ENCODE measurements around the gene ROCK2.

Gene ROCK2

GRCh38 chr2:11310212-11310611, 34.2 kb downstream of the ROCK2 start:
- no peak for DNase-seq (ENCODE audit: low read depth, low spot score)

GRCh38 chr2:11309706-11310105, 34.7 kb downstream of the ROCK2 start:
- DNase-seq (ENCODE audit: low read depth, low spot score), result no peak

GRCh38 chr2:11307764-11308415, 36.5 kb downstream of the ROCK2 start:
- no peak for DNase-seq (ENCODE audit: low read depth, low spot score)

DNA sequence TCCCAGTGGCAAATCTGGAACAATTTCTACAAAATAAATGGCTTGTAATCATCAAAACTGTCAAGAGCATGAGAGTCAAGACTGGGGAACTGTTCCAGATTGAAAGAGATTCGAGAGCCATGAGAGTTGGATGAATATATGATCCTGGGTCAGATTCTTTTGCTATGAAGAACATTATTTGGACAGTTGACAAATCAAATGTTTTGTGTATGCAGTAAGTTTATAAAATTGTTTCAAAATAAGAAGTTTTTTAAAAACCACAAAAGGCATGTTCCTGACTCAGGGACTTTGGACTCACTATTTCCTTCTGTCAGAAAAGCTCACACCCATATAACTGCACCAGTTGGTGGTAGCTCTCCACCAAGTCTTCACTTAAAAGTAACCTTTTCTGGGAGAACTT, 38.5 kb downstream of the ROCK2 start:
- DNase-seq (ENCODE audit: low read depth, low spot score), result no peak

GRCh38 chr2:11305338-11305737, 39.1 kb downstream of the ROCK2 start:
- DNase-seq (ENCODE audit: low read depth, low spot score), result no peak

GRCh38 chr2:11304476-11304875, 40.0 kb downstream of the ROCK2 start:
- no peak for DNase-seq (ENCODE audit: low read depth, low spot score)

DNA sequence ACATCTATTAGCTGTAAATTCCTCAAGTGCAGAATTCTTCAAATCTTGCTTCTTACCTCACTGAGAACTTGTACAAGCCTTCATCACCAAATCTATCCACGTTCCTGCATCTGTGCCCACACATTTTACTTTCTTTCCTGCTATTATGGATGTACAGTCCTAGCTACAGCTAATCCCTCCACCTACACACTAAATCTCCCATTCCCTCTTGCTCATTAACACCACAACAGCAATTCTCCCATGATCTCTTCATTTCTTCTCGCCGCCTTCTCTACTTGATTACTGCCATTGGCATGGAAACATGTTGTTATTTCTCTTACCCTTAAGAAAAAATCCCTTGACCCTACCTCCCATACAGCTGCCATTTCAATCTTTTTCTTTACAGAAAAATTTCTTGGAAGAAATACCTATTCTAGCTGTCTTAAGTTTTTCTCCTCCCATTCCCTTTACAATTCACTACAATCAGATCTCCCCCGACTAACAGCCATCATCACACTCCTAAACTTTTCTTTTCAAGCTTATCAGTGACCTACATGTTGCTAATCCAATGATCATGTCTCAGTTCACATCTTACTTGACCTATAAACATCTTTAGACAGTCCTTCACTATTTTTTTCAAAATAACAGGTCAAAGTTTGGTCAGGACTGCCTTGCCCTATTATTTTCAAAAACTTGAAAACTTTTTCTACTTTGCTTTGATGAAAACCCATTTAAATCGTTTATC, 41.0 kb downstream of the ROCK2 start:
- DNase-seq (ENCODE audit: low read depth, low spot score), result no peak

- DNase-seq (ENCODE audit: low read depth, low spot score), result no peak
Measured at GRCh38 chr2:11299439-11299838, 45.0 kb downstream of the ROCK2 start.

DNA sequence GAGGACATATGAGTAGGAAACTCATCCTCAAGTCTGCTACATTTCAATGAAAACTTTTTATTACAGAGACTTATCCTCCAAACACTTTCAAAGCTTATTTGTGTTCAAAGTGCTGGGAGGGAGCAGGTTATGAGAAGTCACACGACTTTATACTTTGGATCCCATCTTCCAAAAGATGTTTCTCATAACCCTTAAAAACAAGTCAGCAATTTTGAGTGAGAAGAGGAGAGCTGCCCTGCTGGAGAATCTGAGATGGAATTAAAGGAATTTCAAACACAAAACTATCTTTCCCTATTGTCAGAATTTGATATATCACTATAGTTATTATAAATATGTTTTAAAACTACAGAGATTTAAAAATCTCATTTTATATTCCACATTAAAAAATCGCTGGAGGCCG, 45.8 kb downstream of the ROCK2 start:
- no peak for DNase-seq (ENCODE audit: low read depth, low spot score)

- DNase-seq (ENCODE audit: low read depth, low spot score), result no peak
Measured at GRCh38 chr2:11296401-11296800, 48.0 kb downstream of the ROCK2 start.

DNA sequence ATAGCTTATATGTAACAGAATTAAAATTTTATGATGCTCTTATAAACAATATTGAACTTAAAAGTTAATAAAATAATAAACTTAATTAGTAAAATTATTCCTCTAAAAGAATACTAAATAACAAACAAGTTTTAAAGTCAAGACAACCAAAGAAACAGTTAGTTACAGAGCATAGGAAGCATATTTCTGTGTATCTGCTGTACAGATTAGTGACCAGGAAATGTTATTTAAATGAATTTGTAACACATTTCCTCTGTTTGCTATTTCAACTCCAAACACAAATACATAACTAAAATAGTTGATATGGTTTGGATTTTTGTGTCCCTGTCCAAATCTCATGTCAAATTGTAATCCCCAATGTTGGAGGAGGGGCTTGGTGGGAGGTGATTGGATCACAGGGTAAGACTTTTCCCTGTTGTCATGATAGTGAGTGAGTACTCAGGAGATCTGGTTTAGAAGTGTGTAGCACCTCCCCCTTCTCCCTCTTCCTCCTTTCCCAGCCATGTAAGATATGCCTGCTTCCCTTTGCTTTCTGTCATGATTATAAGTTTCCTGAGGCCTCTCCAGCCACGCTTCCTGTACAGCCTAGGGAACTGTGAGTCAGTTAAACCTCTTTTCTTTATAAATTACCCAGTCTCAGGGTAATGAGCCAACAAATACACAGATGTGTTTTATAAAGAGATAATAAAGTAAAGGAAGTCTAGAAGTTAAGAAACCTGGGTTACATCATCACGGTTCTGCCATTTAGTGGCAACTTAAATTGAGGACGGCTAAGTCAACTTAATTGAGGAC, 51.8 kb downstream of the ROCK2 start:
- no peak for DNase-seq (ENCODE audit: low read depth, low spot score)

DNA sequence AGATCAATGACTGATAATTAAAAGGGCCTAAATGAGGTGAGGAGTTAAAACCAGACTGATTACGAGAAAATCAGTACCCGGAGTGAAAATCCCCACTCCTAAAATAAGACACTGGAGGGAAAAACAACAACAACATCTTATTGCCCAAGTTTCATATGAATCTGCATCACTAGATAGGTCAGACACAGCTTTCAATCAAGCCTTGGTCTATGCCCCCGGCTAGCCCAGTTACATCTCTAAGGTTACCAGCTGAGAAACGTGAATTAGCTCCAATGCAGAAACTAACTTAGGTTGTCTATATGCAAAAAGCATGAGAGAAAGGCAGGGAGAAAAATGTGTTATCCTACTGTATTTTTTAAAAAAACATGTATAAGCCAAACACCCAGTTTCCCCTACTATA, 53.7 kb downstream of the ROCK2 start:
- DNase-seq (ENCODE audit: low read depth, low spot score), result no peak

DNA sequence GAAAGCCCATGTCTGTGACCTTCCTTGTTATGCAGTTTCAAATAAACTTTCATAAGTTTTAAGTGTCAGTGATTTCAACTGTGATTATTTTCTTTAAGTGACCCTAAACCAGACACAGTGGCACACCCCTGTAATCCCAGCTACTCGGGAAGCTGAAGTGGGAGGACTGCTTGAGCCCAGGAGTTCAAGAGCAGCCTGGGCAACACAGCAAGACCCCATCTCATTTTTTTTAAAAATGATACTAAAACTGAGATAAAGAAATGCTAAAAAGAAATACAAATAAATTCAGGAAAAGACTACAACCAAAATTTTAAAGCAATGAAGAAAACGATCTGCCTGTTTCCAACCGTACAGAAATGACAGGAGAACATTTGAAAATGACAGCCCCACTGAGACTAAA, 54.2 kb downstream of the ROCK2 start:
- DNase-seq (ENCODE audit: low read depth, low spot score), result no peak

DNA sequence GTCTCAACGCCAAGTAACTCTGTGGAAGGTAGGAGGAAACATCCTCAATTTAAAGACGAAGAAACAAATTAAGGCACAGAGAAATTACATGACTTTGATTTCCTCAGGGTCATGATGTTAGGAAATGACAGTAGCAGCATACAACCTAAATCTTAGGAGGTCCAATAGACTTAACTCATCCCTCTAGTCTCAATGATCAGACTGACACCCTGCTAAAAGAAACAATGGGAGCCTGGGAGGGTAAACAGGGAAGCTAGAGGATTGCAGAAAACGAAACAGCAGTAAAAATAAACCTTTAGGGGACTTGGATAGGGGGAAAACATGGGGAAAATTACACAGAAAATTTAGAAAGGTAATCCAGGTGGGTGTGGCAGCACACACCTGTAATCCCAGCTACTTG, 56.0 kb downstream of the ROCK2 start:
- no peak for DNase-seq (ENCODE audit: low read depth, low spot score)

- DNase-seq (ENCODE audit: low read depth, low spot score), result no peak
Measured at GRCh38 chr2:11286749-11287148, 57.7 kb downstream of the ROCK2 start.

- no peak for DNase-seq (ENCODE audit: low read depth, low spot score)
Measured at GRCh38 chr2:11286323-11286722, 58.1 kb downstream of the ROCK2 start.

DNA sequence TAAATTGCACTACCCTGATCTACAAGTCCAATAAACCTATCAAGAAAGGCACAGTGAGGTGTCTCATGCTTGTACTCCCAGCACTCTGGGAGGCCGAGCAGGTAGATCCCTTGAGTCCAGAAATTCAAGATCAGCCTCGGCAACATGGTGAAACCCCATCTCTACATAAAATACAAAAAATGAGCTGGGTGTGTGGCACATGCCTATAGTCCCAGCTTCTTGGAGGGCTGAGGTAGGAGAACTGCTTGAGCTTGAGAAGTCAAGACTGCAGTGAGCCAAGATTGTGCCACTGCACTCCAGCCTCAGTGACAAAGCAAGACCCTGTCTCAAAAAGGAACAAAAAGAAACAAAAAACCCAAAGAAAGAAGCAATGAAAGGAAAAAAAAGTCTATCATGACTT, 58.9 kb downstream of the ROCK2 start:
- DNase-seq (ENCODE audit: low read depth, low spot score), result no peak

DNA sequence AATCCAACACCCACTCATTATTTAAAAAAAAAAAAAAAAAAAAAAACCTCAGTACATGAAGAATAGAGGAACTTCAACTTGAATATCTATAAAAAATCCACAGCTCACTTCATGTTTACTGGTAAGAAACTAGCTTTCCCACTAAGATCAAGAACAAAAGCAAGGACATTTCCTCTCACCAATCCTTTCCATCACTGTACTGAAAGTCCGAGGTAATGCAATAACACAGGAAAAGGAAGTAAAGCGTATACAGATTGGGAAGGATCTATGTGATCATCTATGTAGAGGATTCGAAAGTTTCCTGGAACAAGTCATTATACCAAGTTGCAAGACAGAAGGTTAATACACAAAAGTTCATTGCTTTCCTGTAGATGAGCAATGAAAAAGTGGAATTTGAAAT, 63.2 kb downstream of the ROCK2 start:
- DNase-seq (ENCODE audit: low read depth, low spot score), result no peak

DNA sequence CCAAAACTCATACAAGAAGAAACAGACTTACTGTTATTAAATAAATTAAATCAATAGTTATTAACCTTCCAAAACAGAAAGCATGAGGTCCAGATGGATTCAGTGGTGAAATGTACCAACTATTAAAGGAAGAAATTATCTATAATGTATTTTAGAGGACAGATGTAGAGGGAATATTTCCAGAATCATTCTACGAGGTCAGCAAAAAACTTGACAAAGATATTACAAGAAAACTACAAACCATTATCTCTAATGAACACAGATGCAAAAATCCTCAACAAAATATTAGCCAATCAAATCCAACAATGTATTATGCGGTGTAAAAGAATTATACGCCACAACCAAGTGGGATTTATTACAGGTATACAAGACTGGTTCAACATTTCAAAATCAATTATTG, 63.7 kb downstream of the ROCK2 start:
- DNase-seq (ENCODE audit: low read depth, low spot score), result no peak

DNA sequence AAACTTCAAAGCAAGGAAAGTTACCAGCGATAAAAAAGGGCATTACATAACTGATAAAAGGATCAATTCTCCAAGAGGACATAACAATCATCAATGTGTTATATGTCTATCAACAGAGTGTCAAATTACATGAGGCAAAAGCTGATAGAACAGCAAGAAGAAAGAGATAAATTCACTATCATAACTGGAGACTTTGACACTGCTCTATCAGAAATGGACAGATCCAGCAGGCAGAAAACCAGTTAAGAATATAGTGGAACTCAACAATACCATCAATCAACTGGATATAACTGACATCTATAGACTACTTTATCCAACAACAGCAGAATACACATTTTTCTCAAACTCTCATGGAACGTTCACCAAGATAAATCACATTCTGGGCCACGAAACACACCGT, 65.0 kb downstream of the ROCK2 start:
- DNase-seq (ENCODE audit: low read depth, low spot score), result no peak

- DNase-seq (ENCODE audit: low read depth, low spot score), result no peak
Measured at GRCh38 chr2:11278219-11278618, 66.2 kb downstream of the ROCK2 start.

- DNase-seq (ENCODE audit: low read depth, low spot score), result no peak
Measured at GRCh38 chr2:11275910-11276309, 68.5 kb downstream of the ROCK2 start.

DNA sequence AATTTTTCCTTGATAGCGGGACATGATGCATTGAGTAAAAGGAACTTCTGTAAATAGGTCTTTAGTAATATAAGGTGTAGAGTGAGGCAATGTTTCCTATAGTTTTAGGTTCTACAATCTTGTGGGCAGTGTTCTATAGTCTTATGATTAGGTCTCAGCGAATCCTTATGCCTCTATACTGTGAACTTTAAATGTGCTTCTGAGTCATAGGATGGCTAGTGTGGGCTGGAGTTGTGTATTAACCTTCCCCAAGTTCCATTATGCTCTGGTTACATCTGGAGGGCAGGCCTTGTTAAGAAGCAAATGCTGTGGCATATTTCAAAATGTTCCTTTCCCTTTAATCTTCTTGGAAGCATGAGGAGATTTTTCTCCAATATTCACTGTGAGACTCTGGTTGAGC, 73.5 kb downstream of the ROCK2 start:
- no peak for DNase-seq (ENCODE audit: low read depth, low spot score)
